GM21367 (cell line): Measurements from ENCODE around the gene IPO5.
A peak's percentile ranks its signal among the peaks of the same experiment; 100 is the strongest.

ENCODE experiments used
- ATAC-seq: cut with Tn5 transposase; IDR thresholded peaks from one replicate; pipeline ENCODE4 v1.9.1; 2021; ENCODE audit not compliant: unreplicated experiment

The IPO5 gene

GRCh38 chr13:97953376-97953970 is at the start of gene IPO5:
IPO5 (plus strand) TSS chr13:97953675; CDS start chr13:97976697, 23,022 bp downstream.
- no peak for ATAC-seq

GRCh38 chr13:97904059-97904458 is 49.4 kb upstream of the IPO5 start:
- no peak for ATAC-seq

- ATAC-seq = no peak
Measured at GRCh38 chr13:97905517-97905916, 48.0 kb upstream of the IPO5 start.

- peak; percentile 68 for ATAC-seq
Measured at GRCh38 chr13:97911311-97912138, 42.0 kb upstream of the IPO5 start.

- ATAC-seq = no peak
Measured at GRCh38 chr13:97912139-97912535, 41.3 kb upstream of the IPO5 start.

- ATAC-seq = no peak
Measured at GRCh38 chr13:97913206-97913605, 40.3 kb upstream of the IPO5 start.

- ATAC-seq = no peak
Measured at GRCh38 chr13:97914540-97914939, 38.9 kb upstream of the IPO5 start.

- no peak for ATAC-seq
Measured at GRCh38 chr13:97921176-97921816, 32.2 kb upstream of the IPO5 start.

- ATAC-seq = no peak
Measured at GRCh38 chr13:97928301-97928700, 25.2 kb upstream of the IPO5 start.

- no peak for ATAC-seq
Measured at GRCh38 chr13:97932036-97932435, 21.4 kb upstream of the IPO5 start.

- no peak for ATAC-seq
Measured at GRCh38 chr13:97932647-97933046, 20.8 kb upstream of the IPO5 start.

GRCh38 chr13:97933776-97934175 is 19.7 kb upstream of the IPO5 start:
- no peak for ATAC-seq

- no peak for ATAC-seq
Measured at GRCh38 chr13:97934590-97934989, 18.9 kb upstream of the IPO5 start.

- no peak for ATAC-seq
Measured at GRCh38 chr13:97935071-97935470, 18.4 kb upstream of the IPO5 start.

- ATAC-seq = no peak
Measured at GRCh38 chr13:97936036-97936435, 17.4 kb upstream of the IPO5 start.

- ATAC-seq = no peak
Measured at GRCh38 chr13:97938706-97939475, 14.6 kb upstream of the IPO5 start.

- ATAC-seq = no peak
Measured at GRCh38 chr13:97944396-97945029, 9.0 kb upstream of the IPO5 start.

GRCh38 chr13:97945342-97945741 is 8.1 kb upstream of the IPO5 start:
- ATAC-seq = no peak

GRCh38 chr13:97945792-97946419 is 7.6 kb upstream of the IPO5 start:
- ATAC-seq = no peak

GRCh38 chr13:97946951-97947588 is 6.4 kb upstream of the IPO5 start:
- ATAC-seq = no peak
